HCT116 (cell line): ENCODE measurements around the gene MACF1. TPM values are rescaled to one million over a fixed set of nuclear protein-coding genes. Genes with fewer than 3 reads are reported as not detected.

Source experiments
- ATAC-seq: fragments of 200-7000 bp; cut with Tn5 transposase; 2 replicates; pipeline ENCODE4 v1.9.1; 2020; ENCODE audit warnings: mild to moderate bottlenecking, moderate library complexity
- BruUV-seq: library from RNA; stranded (reverse); fragments of 400-500 nt; replicated peaks from 2 replicates; lab custom pipeline; 2021; lab: Mats Ljungman, UMichigan
- CTCF ChIA-PET: fragments of 300-600 bp; sonication (Branson Sonifier 250); formaldehyde crosslinking; loops from one replicate; lab custom pipeline; 2021; ENCODE audit warnings: antibody characterized with exemption; lab: Charles Lee
- POLR2A ChIA-PET: fragments of 300-600, 350-600 bp; sonication (Branson Sonifier 250); formaldehyde crosslinking; loops from one replicate; lab custom pipeline; 2021; ENCODE audit warnings: antibody characterized with exemption; lab: Charles Lee
- RAD21 ChIA-PET, 2 experiments: fragments of 300-600 bp; sonication (Branson Sonifier 250); formaldehyde crosslinking; loops; one replicate each; lab custom pipeline; 2023; ENCODE audit warnings: low total read pairs in 2 of 2; ENCODE audit not compliant: uncharacterized antibody in 2 of 2, unreplicated experiment in 2 of 2, low non-redundant PET in 1 of 2; lab: Charles Lee
- DNase-seq: peaks from one replicate; pipeline ENCODE4 v3.0.0-alpha.2; 2010; ENCODE audit warnings: low read depth, low spot score
- H2AFZ ChIP-seq: fragments of 200-600 bp; shearing (Covaris generic), sonication (generic); 2 replicates; pipeline ENCODE4 v1.6.1; 2017; ENCODE audit warnings: low read depth, mixed run types, mixed read lengths, antibody characterized with exemption, low read length; ENCODE audit not compliant: poor library complexity, severe bottlenecking
- H3K27ac ChIP-seq: 2 replicates; pipeline ENCODE4 v1.5.1; 2012; ENCODE audit warnings: low read depth, low read length
- H3K27me3 ChIP-seq: fragments of 200-600 bp; sonication (generic); 2 replicates; pipeline ENCODE4 v1.6.1; 2016; ENCODE audit warnings: mixed run types, low read length, mixed read lengths; ENCODE audit not compliant: insufficient read depth
- H3K36me3 ChIP-seq, 2 experiments: fragments of 200-500 bp in 1 of 2; fragments of 200-600 bp in 1 of 2; sonication (Bioruptor generic) in 1 of 2; sonication (generic) in 1 of 2; 2 replicates each; pipeline versions ENCODE4 v1.5.1 to v1.6.1; 2014 to 2016; ENCODE audit warnings: low read length in 2 of 2, inconsistent platforms in 1 of 2, mixed read lengths in 1 of 2, mixed run types in 1 of 2; ENCODE audit not compliant: insufficient read depth in 2 of 2, control insufficient read depth in 1 of 2
- H3K4me1 ChIP-seq, 2 experiments: fragments of 200-600 bp in 1 of 2; sonication (generic) in 1 of 2; 2 replicates each; pipeline versions ENCODE4 v1.5.1 to v1.6.1; 2012 to 2017; ENCODE audit warnings: low read length in 2 of 2, inconsistent platforms in 1 of 2, mild to moderate bottlenecking in 1 of 2, mixed read lengths in 1 of 2, mixed run types in 1 of 2, moderate library complexity in 1 of 2; ENCODE audit not compliant: insufficient read depth in 2 of 2, control insufficient read depth in 1 of 2
- H3K4me2 ChIP-seq: fragments of 200-600 bp; sonication (generic); 2 replicates; pipeline ENCODE4 v1.6.1; 2017; ENCODE audit warnings: mixed run types, low read length, mixed read lengths
- H3K4me3 ChIP-seq, 2 experiments: fragments of 200-600 bp in 1 of 2; sonication (generic) in 1 of 2; replicated peaks in 1 of 2; 2 replicates each; pipeline ENCODE4 v1.5.1; 2011 to 2016; ENCODE audit warnings: low read length in 2 of 2, control low read depth in 1 of 2, low read depth in 1 of 2, mild to moderate bottlenecking in 1 of 2, mixed read lengths in 1 of 2, mixed run types in 1 of 2
- H3K79me2 ChIP-seq: fragments of 200-600 bp; sonication (generic); 2 replicates; pipeline ENCODE4 v1.6.1; 2017; ENCODE audit warnings: mild to moderate bottlenecking, mixed run types, low read length, moderate library complexity, mixed read lengths; ENCODE audit not compliant: insufficient read depth
- H3K9ac ChIP-seq: fragments of 200-600 bp; sonication (generic); 2 replicates; pipeline ENCODE4 v1.6.1; 2016; ENCODE audit warnings: low read length, mixed read lengths
- H3K9me2 ChIP-seq: fragments of 200-600 bp; sonication (generic), shearing (Covaris generic); 2 replicates; pipeline ENCODE4 v1.6.1; 2017; ENCODE audit warnings: mixed run types, mild to moderate bottlenecking, moderate library complexity; ENCODE audit not compliant: insufficient read depth
- H3K9me3 ChIP-seq, 2 experiments: fragments of 200-500 bp in 1 of 2; fragments of 200-600 bp in 1 of 2; sonication (Bioruptor generic) in 1 of 2; sonication (generic) in 1 of 2; 2 replicates each; pipeline ENCODE4 v1.6.1; 2014 to 2017; ENCODE audit warnings: low read length in 2 of 2, mixed read lengths in 2 of 2, inconsistent platforms in 1 of 2, low read depth in 1 of 2, mild to moderate bottlenecking in 1 of 2, mixed run types in 1 of 2, moderate library complexity in 1 of 2; ENCODE audit not compliant: control insufficient read depth in 1 of 2, insufficient read depth in 1 of 2
- H4K20me1 ChIP-seq: fragments of 200-600 bp; sonication (generic), shearing (Covaris generic); 2 replicates; pipeline ENCODE4 v1.6.1; 2017; ENCODE audit warnings: mixed run types, mild to moderate bottlenecking, moderate library complexity; ENCODE audit not compliant: insufficient read depth
- CBX3 ChIP-seq: IDR thresholded peaks from 2 replicates; pipeline ENCODE4 v1.6.1; 2012; ENCODE audit warnings: low read depth
- CTCF ChIP-seq, 3 experiments: fragments of 200-600 bp in 1 of 3; sonication (generic) in 1 of 3; IDR thresholded peaks in 2 of 3; conservative IDR thresholded peaks in 1 of 3; 2 replicates each; pipeline ENCODE4 v1.5.1; 2012 to 2017; ENCODE audit warnings: low read depth in 2 of 3, low read length in 2 of 3, antibody characterized with exemption in 1 of 3, borderline replicate concordance in 1 of 3, control low read depth in 1 of 3, mild to moderate bottlenecking in 1 of 3, mixed read lengths in 1 of 3, mixed run types in 1 of 3, moderate library complexity in 1 of 3; ENCODE audit not compliant: insufficient read depth in 1 of 3
- EZH2phosphoT487 ChIP-seq: fragments of 200-600 bp; IDR thresholded peaks from 2 replicates; pipeline ENCODE4 v1.6.1; 2018; ENCODE audit warnings: antibody characterized with exemption, borderline replicate concordance
- JUND ChIP-seq: IDR thresholded peaks from 2 replicates; pipeline ENCODE4 v1.6.1; 2012
- MAX ChIP-seq: IDR thresholded peaks from 2 replicates; pipeline ENCODE4 v1.6.1; 2012
- POLR2AphosphoS5 ChIP-seq: IDR thresholded peaks from 2 replicates; pipeline ENCODE4 v1.6.1; 2011; ENCODE audit warnings: mild to moderate bottlenecking, low read depth, low read length, moderate library complexity
- RAD21 ChIP-seq: IDR thresholded peaks from 2 replicates; pipeline ENCODE4 v1.6.1; 2012; ENCODE audit warnings: low read depth, mild to moderate bottlenecking
- SRF ChIP-seq: IDR thresholded peaks from 2 replicates; pipeline ENCODE4 v1.6.1; 2012; ENCODE audit warnings: low read depth
- YY1 ChIP-seq: IDR thresholded peaks from 2 replicates; pipeline ENCODE4 v1.6.1; 2011; ENCODE audit warnings: low read length, low read depth, moderate library complexity, mild to moderate bottlenecking; ENCODE audit not compliant: insufficient replicate concordance; ENCODE audit errors: extremely low read depth
- intact Hi-C: fragments of 100-400 bp; cut with micrococcal nuclease; formaldehyde crosslinking; loops from 2 replicates; pipeline ENCODE4 v1.10.0; 2022
- total RNA-seq: library from RNA; stranded (reverse); gene quantifications from one replicate; pipeline ENCODE4 v1.2.1, GENCODE V29; 2021; ENCODE audit not compliant: unreplicated experiment
- TF ChIP-seq, protein P1 (sequence below): IDR thresholded peaks from 2 replicates; pipeline ENCODE4 v1.6.1; 2012

MACF1 gene
- total RNA-seq, 1 experiment from 2014 or later, result 146 TPM

- no peak for DNase-seq
- Histone ChIP-seq H3K4me2 (no peak overlapping the region), H3K9ac (no peak overlapping the region), H3K9me3 (no peaks in the 10 kb centered on the region), H3K36me3 (peaks cover 0 to 5% of the 10 kb centered on the region in 2 experiments; a peak in 2 of 4 replicates), H3K4me1 (no peaks in the 10 kb centered on the region), H3K79me2 (no peaks in the 10 kb centered on the region), H3K27ac (no peak overlapping the region), H2AFZ (no peak overlapping the region), H3K9me2 (no peaks in the 10 kb centered on the region)
- ChIA-PET RAD21 (no interaction called here), CTCF (no interaction called here), POLR2A (no interaction called here)
- no peak for ATAC-seq
- intact Hi-C loops, result no loop called here
- no peak for TF ChIP-seq JUND
- no peak for TF ChIP-seq EZH2phosphoT487
- TF ChIP-seq CTCF (IDR thresholded peaks at IDR 0.05 in 2 of 3, conservative IDR thresholded peaks at IDR 0.05 in 1 of 3; ENCODE audit: borderline replicate concordance in 1 of 3, insufficient read depth in 1 of 3, low read depth in 2 of 3, low read length in 2 of 3), result no peak
- TF ChIP-seq YY1, result no peak
- TF ChIP-seq MAX, result no peak
- TF ChIP-seq CBX3, result no peak
- TF ChIP-seq SRF, result no peak
- no peak for TF ChIP-seq RAD21
- no peak for TF ChIP-seq POLR2AphosphoS5
- TF ChIP-seq, protein P1, sequence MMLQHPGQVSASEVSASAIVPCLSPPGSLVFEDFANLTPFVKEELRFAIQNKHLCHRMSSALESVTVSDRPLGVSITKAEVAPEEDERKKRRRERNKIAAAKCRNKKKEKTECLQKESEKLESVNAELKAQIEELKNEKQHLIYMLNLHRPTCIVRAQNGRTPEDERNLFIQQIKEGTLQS, result no peak
- TF ChIP-seq, all 23 proteins: peak for 0
- H3K27me3 ChIP-seq, result no peaks in the 10 kb centered on the region
- no peaks in the 10 kb centered on the region for H4K20me1 ChIP-seq
- no TSS peak for BruUV-seq
- no peak overlapping the region for H3K4me3 ChIP-seq
Observed at GRCh38 chr1:39344394-39345154, 140.1 kb downstream of the MACF1 start.
